UCSD-AML1 (cell line): Measurements from ENCODE around the gene ZNF3.

ENCODE experiments used
- DNase-seq: peaks from one replicate; lab custom pipeline; 2025; ENCODE audit not compliant: unreplicated experiment; lab: John Stamatoyannopoulos, UW

Gene ZNF3

GRCh38 chr7:100088621-100089457 lies 7.3 kb upstream of the ZNF3 start, which contains the start of gene COPS6:
Gene COPS6 (plus strand): TSS chr7:100088969. CDS start chr7:100088991, 22 bp downstream.
- DNase-seq = peak; percentile 64

GRCh38 chr7:100088095-100088620 lies 6.6 kb upstream of the ZNF3 start:
- DNase-seq = no peak

- no peak for DNase-seq
Observed at GRCh38 chr7:100087055-100087750, 5.7 kb upstream of the ZNF3 start.

- DNase-seq = no peak
Observed at GRCh38 chr7:100085515-100085914, 4.0 kb upstream of the ZNF3 start.

- DNase-seq = no peak
Observed at GRCh38 chr7:100082978-100083377, 1.5 kb upstream of the ZNF3 start.

- no peak for DNase-seq
Observed at GRCh38 chr7:100080907-100081534, 502 bp downstream of the ZNF3 start.

- no peak for DNase-seq
Observed at GRCh38 chr7:100079024-100079560, 2.4 kb downstream of the ZNF3 start.

- DNase-seq = no peak
Observed at GRCh38 chr7:100077205-100077604, 4.3 kb downstream of the ZNF3 start.

GRCh38 chr7:100075418-100075817 lies 6.1 kb downstream of the ZNF3 start:
- DNase-seq = no peak

GRCh38 chr7:100074841-100075240 lies 6.7 kb downstream of the ZNF3 start:
- DNase-seq = no peak

GRCh38 chr7:100072462-100072861 lies 9.1 kb downstream of the ZNF3 start:
- no peak for DNase-seq

- no peak for DNase-seq
Observed at GRCh38 chr7:100071018-100071723, 10.4 kb downstream of the ZNF3 start.

GRCh38 chr7:100069991-100070390 lies 11.5 kb downstream of the ZNF3 start:
- DNase-seq = no peak

GRCh38 chr7:100066953-100067352 lies 14.6 kb downstream of the ZNF3 start:
- DNase-seq = no peak

GRCh38 chr7:100065452-100066186 lies 15.9 kb downstream of the ZNF3 start:
- DNase-seq = no peak

- DNase-seq = no peak
Observed at GRCh38 chr7:100064162-100064561, 17.4 kb downstream of the ZNF3 start.

- no peak for DNase-seq
Observed at GRCh38 chr7:100063376-100063775, 18.1 kb downstream of the ZNF3 start.

- DNase-seq = no peak
Observed at GRCh38 chr7:100061518-100062193, 19.9 kb downstream of the ZNF3 start.

GRCh38 chr7:100059251-100059739 lies 22.2 kb downstream of the ZNF3 start:
- no peak for DNase-seq
